ENCODE results near the gene PLEKHA4.
A peak's percentile ranks its signal among the peaks of the same experiment; 100 is the strongest.

The PLEKHA4 gene

GRCh38 chr19:48844472-48844871, 23.9 kb downstream of the PLEKHA4 start:
- TF ChIP-seq CTCF (conservative IDR thresholded peaks at IDR 0.05; ENCODE audit: control insufficient read depth, insufficient read depth, low read depth, low read length), result peak; percentile 21
- H3K4me3 ChIP-seq (ENCODE audit: control insufficient read depth, low read depth, low read length), result no peak overlapping the region
- peak; percentile 77 for DNase-seq (ENCODE audit: low read depth)

GRCh38 chr19:48842789-48843162, 25.6 kb downstream of the PLEKHA4 start:
- DNase-seq (ENCODE audit: low read depth), result peak; percentile 61
- H3K4me3 ChIP-seq (ENCODE audit: control insufficient read depth, low read depth, low read length), result no peak overlapping the region
- TF ChIP-seq CTCF (conservative IDR thresholded peaks at IDR 0.05; ENCODE audit: control insufficient read depth, insufficient read depth, low read depth, low read length), result peak; percentile 80

DNA sequence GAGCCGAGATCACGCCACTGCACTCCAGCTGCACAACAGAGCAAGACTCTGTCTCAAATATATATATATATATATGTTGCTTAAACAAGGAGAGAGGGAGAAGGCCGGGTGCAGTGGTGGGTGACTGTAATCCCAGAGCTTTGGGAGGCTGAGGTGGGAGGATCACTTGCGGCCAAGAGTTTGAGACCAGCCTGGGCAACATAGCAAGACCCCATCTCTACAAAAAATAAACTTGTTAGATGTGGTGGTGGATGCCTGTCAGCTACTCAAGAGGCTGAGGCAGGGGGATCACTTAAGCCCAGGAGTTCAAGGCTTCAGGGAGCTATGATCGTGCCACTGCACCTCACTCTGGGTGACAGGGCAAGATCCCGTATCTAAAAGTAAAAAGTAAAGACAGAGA, 26.8 kb downstream of the PLEKHA4 start:
- no peak overlapping the region for H3K4me3 ChIP-seq (ENCODE audit: control insufficient read depth, low read depth, low read length)
- no peak for TF ChIP-seq CTCF (conservative IDR thresholded peaks at IDR 0.05; ENCODE audit: control insufficient read depth, insufficient read depth, low read depth, low read length)
- no peak for DNase-seq (ENCODE audit: low read depth)

DNA sequence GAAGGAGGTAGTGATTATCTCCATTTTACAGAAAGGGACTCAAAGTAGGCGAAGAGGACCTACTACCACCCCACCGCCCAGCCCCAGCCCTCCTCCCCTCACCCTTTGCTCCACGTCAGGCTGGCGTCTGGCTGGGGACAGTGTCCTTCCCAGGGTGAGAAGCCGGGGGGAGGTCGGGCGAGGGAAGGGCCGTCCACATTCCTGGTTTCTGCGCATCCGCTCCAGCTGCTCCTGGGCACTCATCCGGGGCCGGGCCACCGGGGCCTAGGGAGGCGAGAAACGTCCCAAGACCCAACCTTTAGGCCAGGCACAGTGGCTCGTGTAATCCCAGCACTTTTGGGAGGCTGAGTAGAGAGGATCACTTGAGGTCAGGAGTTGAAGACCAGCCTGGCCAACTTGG, 27.4 kb downstream of the PLEKHA4 start:
- no peak overlapping the region for H3K4me3 ChIP-seq (ENCODE audit: control insufficient read depth, low read depth, low read length)
- no peak for DNase-seq (ENCODE audit: low read depth)

DNA sequence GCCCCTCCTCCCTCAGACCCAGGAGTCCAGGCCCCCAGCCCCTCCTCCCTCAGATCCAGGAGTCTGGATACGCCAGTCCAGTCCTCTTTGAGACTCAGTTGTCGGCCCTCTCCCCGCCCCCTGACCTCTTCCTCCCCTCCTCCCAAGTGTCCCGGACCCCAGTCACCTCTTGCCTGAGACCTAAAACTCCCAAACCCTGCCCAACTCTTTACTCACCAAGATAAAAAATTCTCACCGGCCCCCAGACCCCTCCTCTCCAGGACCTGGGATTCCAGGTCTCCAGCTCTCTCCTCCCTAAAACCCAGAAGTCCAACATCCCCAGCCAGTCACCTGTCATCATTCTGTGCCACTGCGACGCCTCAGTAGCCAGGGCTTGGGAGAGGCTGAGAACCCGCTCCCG, 30.7 kb downstream of the PLEKHA4 start:
- H3K4me3 ChIP-seq (ENCODE audit: control insufficient read depth, low read depth, low read length), result no peak overlapping the region
- TF ChIP-seq CTCF (conservative IDR thresholded peaks at IDR 0.05; ENCODE audit: control insufficient read depth, insufficient read depth, low read depth, low read length), result no peak
- DNase-seq (ENCODE audit: low read depth), result no peak

More for the DNA sequence above, 27.4 kb downstream of the PLEKHA4 start:
- no peak for TF ChIP-seq CTCF (conservative IDR thresholded peaks at IDR 0.05; ENCODE audit: control insufficient read depth, insufficient read depth, low read depth, low read length)

DNA sequence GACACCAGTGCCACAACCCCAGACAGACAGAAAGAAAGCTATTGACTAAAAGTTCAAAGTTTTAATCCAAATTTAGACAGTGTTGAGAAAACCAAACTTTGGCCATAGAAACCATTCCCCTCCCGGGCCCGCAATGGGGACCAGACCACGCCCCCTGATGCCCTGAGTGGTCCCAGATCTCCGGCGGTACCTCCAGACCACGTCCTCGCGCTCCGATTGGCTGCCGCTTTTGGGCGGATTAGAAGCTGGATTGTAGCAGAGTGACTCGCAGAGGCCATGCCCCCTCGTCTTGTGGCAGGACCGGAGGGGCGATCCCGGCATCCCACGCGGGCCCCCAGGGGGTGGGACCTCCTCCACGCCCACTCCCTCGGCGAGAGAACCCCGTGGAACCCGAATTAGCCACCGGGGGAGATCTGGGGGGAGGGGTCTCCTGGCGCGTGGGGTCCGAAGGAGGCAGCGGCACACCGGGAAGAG, 31.3 kb downstream of the PLEKHA4 start:
- DNase-seq (ENCODE audit: low read depth), result peak; percentile 83
- TF ChIP-seq CTCF (conservative IDR thresholded peaks at IDR 0.05; ENCODE audit: control insufficient read depth, insufficient read depth, low read depth, low read length), result no peak
- H3K4me3 ChIP-seq (ENCODE audit: control insufficient read depth, low read depth, low read length), result peak overlapping the region; percentile 46

Data from fibroblast of mammary gland (primary cell).